Jurkat, Clone E6-1 (cell line): Measurements from ENCODE around the gene SLAMF7.
"Not testable (repeated sequence)": the region's sequence is repeated elsewhere in the genome, so short reads cannot be mapped to it uniquely, and the experiment has no call there.

Source experiments
- DNase-seq: peaks from one replicate; pipeline ENCODE4 v3.0.0-alpha.2; 2011; ENCODE audit warnings: low read depth, low spot score
- H3K4me3 ChIP-seq: 2 replicates; pipeline ENCODE4 v1.5.1; 2011; ENCODE audit warnings: mild to moderate bottlenecking, low read length, control low read depth, moderate library complexity

Gene SLAMF7

DNA sequence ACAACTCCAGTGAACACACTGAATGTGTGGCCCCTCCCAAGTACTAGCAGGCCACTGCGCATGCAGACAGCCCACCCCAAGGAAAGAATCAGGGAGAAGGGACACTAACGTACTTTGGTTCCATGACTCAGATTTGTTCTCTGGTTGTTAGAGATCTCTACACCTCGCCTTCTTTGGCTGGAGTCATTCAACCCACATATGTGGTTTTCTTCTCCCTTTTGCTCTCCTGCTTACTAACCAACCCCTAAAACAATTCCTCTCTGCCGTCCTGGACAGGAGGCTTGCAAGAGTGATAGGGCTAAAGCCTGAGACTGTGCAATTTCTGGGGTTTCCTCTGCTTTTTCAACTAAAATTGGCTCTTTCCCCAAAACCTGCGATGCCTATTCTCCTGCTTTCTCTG lies 21.7 kb upstream of the SLAMF7 start:
- no peak for DNase-seq
- H3K4me3 ChIP-seq = no peak overlapping the region

DNA sequence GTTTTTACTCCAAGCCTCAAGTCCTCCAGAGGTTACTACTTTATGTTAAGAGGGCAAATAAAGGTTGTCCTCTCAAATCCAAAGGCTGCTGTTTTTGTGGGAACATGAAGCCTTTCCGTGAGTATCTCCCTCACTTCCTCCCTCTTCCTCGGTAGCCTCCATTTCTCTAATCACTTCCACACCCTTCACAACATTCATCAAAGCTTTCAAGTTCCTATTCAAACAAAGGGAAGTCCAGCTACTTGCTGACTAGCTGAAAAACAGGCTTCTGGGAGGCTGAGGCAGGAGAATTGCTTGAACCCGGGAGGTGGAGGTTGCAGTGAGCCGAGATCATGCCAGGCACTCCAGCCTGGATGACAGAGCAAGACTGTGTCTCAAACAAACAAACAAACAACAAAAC lies 20.8 kb upstream of the SLAMF7 start:
- no peak for DNase-seq
- H3K4me3 ChIP-seq = no peak overlapping the region

DNA sequence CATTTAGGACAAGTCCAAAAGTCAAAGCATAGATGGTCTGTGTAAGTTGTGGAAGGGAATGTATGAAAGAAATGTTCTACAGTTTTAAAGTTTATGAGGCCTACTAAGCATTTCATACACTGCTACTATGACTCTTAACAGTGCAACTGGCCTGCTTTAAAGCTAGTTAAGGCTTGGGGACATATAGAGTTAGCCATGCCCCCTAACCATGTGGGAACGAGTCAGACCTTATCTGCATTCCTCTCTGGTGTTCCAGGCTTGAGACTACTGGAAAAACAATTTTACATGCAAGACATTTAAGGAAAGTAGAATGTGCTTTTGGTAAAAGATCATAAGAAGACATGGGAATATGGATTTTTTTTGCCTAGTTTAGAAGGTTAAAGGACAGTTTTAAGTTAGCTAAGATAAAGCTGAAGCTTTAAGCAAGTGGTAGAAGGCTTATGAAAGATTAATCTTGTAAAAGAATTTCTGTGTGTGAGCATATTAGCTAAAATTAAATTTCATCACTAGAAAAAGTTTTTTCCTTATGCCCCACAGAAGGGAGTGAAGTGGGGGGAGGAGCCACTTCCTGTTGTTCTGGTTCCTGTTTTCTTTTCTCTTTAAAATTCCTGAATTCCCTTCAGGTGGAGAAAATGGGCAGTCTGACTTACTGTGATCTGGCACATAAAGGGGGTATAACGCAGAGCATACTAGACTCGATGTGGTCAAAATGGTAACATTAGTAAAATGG lies 18.5 kb upstream of the SLAMF7 start:
- H3K4me3 ChIP-seq = no peak overlapping the region
- DNase-seq = no peak

DNA sequence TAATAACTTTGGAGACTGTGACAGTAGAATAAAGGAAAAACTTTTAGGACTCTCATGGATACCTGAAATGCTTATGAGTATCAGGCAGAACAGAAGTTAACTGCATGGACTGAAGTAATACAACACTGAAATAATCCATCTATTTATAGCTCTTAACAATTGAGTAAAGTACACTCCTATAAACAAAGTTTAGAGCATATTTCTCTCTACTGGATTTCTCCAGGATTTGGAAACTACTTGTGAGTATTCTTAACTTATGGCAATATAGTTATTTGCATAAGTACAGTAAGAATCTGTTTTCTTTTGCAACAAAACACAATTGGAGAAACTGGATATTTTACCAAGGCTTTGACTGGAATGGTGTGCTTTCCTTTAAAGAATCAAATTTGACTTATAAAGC lies 17.6 kb upstream of the SLAMF7 start:
- DNase-seq = no peak
- no peak overlapping the region for H3K4me3 ChIP-seq

DNA sequence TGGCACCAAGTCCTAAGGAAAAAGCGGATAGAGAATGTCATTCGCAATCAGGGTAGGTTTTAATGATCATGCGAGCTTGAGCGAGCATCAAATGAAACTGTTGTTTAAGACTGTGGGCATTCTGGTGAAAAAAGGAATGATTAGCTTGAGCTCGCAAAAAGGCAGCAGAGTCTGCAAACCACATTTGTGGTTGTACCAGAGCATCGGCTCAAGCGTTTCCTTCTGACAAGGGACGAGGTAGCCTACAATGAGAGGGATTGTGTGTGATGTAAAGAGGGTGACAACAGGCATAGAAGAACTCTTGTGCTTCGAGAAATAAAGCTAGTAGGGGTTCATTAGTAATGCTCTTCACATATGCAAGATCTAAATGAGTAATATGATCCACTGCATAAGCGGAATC lies 16.3 kb upstream of the SLAMF7 start:
- no peak overlapping the region for H3K4me3 ChIP-seq
- no peak for DNase-seq

DNA sequence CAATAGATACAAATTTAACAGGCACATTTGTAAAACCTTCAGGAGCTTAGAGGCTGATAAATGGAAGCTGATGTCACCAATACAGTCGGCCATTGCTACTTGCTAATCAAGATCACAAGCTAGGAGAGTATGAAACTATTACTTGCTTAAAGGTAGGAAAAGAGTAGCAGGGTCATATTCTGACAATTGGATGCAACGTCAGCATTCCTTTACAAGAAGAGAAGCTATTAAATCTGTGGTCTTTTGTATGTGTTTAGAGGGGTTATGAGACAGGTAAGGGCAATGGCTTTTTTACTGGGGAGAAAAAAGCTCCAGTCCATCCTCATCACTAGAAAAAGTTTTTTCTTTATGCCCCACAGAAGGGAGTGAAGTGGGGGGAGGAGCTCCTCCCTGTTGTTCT lies 15.7 kb upstream of the SLAMF7 start:
- no peak overlapping the region for H3K4me3 ChIP-seq

DNA sequence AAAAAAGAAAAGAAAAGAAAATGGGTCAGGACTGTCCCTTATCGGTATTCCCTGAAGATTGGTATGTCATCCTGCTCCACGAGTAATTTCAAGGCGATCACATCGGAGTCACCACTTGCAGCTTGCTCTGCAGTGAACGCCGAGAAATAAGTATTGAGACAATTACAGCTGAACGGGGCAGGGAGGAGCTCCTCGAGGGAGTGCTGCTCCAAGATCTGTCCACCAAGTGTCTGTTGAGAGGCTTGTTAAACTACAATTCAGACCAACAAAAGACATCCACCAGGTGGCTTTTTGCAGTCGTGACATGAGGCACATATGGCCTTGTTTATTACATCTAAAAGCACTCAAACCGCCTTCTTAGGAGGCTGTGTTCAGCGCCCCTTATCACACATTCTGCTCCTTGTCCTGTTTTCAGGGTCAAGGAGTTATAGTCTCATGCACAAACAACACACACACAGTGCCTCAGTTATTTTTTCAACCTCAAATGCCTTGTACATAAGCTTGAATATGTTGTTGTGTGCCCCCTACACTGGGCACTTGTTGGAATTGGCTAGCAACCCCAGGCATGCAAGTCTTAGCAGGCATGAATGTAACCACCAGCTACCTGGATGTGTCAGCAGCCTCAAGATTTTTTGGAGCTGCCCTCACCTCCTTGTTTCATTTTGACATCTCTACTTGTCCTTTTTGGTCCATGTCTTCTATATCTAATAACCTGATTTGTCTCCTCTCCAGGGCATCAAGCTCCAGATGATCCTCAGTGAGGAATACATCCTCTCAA lies 14.4 kb upstream of the SLAMF7 start:
- no peak overlapping the region for H3K4me3 ChIP-seq
- DNase-seq = peak; percentile 68

More for the DNA sequence above, 15.7 kb upstream of the SLAMF7 start:
- no peak for DNase-seq

DNA sequence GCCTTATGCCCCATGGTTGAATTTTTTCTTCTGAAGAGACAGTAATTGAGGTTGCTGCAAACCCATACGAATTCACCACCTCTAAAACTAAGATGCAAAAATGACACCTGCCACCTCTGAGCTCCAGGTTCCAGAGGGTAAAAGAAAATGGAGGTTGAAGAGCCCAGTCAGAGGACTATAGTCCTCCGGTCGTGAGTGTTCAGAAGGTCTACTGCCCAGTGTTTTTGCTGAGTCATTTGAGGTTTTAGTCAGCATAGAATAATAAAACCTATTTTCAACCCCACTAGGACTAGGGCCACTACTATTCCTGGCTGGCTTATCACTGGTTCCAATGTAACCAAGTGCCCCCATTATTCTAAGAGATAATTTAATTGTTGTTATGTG lies 12.9 kb upstream of the SLAMF7 start:
- no peak overlapping the region for H3K4me3 ChIP-seq
- no peak for DNase-seq

DNA sequence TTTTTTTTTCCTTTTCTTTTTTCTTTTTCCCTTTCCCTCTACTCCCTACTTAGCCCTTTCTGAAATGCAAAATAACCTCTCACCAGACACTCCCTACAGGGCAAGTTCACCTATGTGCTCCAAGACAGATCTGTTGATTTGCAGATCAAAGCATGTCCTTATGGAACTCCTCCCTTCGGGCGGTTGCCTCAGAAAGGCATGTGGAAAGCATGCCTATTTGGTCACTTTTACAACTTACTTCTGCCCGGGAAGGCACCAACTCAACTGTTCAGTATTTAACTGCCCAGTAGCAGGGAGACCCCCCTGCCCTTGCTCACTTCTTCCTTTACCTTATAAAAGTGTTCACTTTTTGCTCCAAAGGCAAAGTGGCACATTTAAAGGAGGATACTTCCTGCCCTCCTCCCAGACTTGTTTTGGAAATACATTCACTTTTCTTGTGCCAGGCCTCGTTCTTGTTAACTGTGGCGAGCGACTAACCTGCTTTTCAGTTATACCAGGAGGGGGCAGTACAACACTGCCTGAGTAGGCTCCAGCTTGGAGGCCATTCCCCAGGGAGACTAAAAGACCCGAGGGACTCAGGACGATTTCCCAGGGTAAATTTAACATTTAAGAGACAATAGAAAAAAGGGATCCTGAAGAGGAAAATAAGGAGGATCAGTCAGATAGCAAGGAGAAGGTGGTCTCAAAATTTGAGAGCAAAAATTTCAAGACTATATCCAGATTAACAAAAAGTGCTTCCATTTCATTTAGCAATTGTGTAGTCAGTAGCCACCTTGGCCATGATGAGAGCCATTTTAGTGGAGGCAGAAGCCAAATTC lies 12.3 kb upstream of the SLAMF7 start:
- no peak overlapping the region for H3K4me3 ChIP-seq
- DNase-seq = peak; percentile 82

DNA sequence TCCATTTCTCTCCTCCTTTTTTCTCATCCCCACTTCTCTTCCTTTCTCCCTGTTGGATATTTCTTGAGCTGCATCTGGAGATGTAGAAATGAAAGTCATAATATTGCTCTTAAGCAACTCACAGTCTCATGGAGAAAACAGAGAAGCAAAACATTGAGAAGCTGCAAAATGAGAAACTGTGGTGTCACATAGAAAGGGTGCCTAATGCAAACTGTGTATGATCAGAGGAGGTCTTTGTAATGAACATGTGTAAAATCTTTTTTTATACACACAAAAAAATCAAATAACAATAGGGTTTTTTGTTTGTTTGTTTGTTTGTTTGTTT lies 11.8 kb upstream of the SLAMF7 start:
- H3K4me3 ChIP-seq = no peak overlapping the region
- DNase-seq = no peak

DNA sequence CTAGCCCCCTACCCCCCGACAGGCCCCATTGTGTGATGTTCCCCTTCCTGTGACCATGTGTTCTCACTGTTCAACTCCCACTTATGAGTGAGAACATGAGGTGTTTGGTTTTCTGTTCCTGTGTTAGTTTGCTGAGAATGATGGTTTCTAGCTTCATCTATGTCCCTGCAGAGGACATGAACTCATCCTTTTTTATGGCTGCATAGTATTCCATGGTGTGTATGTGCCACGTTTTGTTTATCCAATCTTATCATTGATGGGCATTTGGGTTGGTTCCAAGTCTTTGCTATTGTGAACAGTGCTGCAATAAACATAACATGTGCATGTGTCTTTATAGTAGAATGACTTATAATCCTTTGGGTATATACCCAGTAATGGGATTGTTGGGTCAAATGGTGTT lies 7.5 kb upstream of the SLAMF7 start:
- DNase-seq, H3K4me3 ChIP-seq: not testable (repeated sequence)

DNA sequence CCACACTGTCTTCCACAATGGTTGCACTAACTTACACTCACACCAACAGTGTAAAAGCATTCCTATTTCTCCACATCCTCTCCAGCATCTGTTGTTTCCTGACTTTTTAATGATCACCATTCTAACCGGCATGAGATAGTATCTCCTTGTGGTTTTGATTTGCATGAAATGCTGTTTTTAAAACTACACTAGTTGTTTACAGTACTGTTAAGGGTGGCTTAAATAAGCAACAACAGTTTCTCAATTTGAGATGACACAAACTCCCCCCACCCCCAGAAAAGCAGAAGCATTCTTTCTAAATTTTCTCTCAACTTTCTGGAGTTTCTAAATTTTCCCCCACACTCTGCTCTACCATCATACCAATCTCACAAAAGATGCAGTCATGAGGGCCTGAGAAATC lies 7.1 kb upstream of the SLAMF7 start:
- DNase-seq = no peak
- H3K4me3 ChIP-seq = no peak overlapping the region

DNA sequence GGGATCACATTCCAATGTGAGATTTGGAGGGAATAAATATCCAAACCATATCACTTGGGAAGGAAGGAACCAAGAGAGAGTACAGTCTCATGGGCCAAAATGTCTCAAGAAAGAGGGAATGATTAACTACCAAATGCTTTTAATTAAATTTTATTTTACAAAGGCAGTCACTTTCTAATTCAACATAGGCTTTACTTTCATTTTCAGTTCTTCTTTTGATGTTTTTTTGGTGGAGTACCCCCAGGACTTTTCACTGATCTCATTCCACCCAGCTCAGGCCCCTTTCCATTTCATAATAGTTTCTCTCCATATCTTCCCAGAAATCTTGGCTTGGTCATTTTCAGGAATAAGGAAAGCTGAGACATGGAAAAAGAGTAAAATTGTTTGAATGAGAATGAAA lies 5.1 kb upstream of the SLAMF7 start:
- H3K4me3 ChIP-seq = no peak overlapping the region
- DNase-seq = no peak

DNA sequence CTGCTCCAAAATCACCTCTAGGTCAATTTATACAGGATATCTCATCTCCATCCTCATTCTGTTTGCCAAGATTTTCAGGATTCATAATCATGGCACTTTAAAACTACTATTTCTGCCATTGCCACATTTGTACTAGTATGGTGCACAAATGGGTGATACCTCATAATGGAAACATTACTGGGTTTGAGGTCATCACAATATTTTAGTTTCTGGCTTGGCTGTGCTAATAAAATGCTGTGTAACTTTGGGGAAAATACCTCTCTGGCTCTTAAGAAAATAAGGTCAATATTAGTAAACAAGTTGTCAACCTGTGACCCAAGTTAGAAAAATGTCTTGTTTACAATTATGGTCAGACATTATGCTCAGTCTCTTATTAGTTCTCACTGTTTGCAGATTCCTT lies 4.7 kb upstream of the SLAMF7 start:
- no peak overlapping the region for H3K4me3 ChIP-seq
- DNase-seq = no peak

DNA sequence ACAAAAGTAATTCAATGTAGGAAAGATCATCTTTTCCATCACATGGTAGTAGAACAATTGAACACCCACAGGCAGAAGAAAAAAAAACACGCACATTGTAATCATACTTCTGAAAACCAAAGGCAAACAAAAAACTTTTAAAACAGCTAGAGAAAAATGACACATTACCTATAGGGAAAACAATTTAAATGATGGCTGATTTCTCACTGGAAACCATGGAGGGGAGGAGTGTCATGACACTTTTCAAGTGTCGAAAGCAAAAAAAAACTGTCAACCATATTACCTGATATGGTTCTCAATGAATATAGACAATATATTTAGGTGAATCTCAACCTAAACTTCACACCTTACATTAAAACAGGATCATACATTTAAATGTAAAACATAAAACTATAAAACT lies 776 bp upstream of the SLAMF7 start:
- no peak overlapping the region for H3K4me3 ChIP-seq
- DNase-seq = no peak

DNA sequence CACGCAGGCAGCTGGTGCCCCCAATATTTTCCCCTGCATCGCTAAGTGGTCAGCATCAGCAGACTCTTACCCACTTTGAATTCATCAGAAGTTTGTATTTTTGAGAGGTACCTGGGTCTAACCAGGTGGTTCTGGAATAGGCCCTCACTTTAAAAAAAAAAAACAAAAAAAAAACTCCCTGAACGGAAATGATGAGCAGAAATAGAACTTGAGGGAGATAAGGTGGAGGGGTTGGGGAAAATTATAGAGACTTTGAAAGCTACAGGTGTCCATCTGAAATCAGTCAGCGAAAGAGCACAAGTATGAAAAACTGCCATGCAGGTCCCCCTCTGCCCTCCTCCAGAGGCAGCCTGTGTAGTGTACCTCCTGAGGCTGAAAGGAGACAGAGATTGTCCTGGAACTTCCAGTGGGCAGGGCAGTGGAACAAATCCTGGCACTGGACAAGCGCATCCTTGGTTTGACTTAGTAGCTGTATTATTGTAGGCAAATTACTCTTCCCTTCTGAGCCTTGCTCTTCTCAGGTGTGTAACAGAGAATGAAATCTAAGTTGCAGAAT lies 1.2 kb downstream of the SLAMF7 start:
- no peak overlapping the region for H3K4me3 ChIP-seq
- DNase-seq = no peak

DNA sequence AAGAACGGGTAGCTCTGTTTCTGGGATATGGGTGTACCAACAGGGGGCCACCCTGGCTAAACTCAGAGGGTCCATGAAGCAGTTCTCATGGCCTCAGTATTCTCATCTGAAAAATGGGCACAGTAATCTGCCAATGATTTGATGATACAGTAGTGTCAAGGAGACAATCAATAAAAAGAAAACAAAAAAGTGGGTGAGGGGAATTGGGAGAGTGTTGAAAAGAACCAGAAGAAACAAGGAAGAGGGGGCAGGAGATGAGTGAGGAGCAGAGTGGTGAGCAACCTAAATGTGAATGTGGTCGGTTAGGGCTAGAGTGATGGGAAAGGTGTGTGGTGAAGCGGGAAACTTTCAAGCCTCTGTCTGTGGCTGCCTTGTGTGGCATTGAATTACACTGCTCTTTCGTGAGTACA lies 2.0 kb downstream of the SLAMF7 start:
- H3K4me3 ChIP-seq = no peak overlapping the region
- DNase-seq = no peak

DNA sequence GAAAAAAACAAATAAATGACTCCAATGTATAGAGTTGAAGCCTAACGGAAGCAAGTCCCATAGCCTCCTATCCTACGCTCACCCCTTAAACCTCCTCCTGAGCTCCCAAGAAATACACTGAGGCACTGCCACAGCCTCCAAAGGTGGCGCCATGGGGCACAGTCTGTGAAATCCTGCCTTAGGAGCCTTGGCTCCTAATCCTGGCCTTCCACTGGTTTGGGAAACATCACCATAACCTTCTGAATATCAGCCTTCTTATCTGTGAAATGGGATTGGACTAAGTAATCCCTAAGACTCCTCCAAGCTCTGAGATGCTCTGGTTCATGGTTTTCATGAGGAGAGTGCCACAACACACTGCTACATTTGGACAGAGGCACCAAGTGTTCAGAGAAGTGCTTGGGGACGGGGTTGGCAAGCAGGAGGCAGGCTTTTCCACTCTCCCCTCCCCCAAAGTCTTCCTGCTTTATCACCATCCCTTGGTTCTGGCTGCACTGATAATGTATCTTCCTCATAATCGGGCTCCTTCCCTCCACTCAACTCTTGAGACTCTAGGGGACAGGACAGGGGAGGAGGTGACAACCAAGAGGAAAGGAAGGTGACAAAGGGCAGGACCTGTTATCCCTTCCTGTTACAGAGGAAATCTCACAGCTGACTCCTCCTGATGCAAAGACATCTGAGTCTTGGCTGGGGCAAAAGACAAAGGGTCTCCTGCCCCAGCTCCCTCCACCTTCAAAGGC lies 2.7 kb downstream of the SLAMF7 start:
- H3K4me3 ChIP-seq = no peak overlapping the region
- DNase-seq = no peak

DNA sequence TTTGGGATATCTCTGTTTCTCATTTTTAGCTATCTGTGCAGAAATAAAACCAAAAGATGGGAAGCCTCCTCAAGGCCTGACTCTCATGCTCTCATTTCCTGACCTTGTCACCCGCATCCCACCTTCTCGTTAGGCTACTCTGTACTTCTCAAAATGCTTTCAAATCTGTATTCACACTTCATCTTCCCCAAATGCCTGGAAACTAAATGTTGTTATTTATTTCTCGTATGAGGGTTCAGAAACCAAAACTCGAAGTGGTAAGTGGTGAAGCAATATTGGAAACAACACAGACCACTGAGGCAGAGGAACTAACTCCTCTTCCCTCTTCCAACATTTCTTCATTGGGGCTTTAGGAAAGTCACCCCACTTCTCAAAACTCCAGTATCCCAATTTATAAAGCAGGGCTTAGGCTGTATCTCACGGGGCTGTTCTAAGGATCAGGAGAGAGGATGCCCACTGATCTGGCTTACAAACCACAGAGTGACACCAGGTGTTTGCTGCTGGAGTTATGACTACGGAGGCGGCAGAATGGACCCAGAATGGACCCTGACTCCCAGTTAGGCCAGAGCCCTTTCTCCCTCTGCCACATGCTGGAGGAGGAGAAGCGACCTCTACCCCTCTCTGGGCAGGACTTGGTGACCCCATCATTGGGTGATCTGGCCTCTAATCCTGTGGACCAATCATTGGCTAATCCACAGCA lies 3.5 kb downstream of the SLAMF7 start:
- H3K4me3 ChIP-seq = no peak overlapping the region
- DNase-seq = no peak
